HCT116 (cell line): ENCODE data around the gene SRGAP3. TPM values are rescaled to one million over a fixed set of nuclear protein-coding genes. Genes with fewer than 3 reads are reported as not detected.

Source experiments
- ATAC-seq: fragments of 200-7000 bp; cut with Tn5 transposase; 2 replicates; pipeline ENCODE4 v1.9.1; 2020; ENCODE audit warnings: mild to moderate bottlenecking, moderate library complexity
- BruUV-seq: library from RNA; stranded (reverse); fragments of 400-500 nt; replicated peaks from 2 replicates; lab custom pipeline; 2021; lab: Mats Ljungman, UMichigan
- CTCF ChIA-PET: fragments of 300-600 bp; sonication (Branson Sonifier 250); formaldehyde crosslinking; loops from one replicate; lab custom pipeline; 2021; ENCODE audit warnings: antibody characterized with exemption; lab: Charles Lee
- POLR2A ChIA-PET: fragments of 300-600, 350-600 bp; sonication (Branson Sonifier 250); formaldehyde crosslinking; loops from one replicate; lab custom pipeline; 2021; ENCODE audit warnings: antibody characterized with exemption; lab: Charles Lee
- RAD21 ChIA-PET, 2 experiments: fragments of 300-600 bp; sonication (Branson Sonifier 250); formaldehyde crosslinking; loops; one replicate each; lab custom pipeline; 2023; ENCODE audit warnings: low total read pairs in 2 of 2; ENCODE audit not compliant: uncharacterized antibody in 2 of 2, unreplicated experiment in 2 of 2, low non-redundant PET in 1 of 2; lab: Charles Lee
- DNase-seq: peaks from one replicate; pipeline ENCODE4 v3.0.0-alpha.2; 2010; ENCODE audit warnings: low read depth, low spot score
- H2AFZ ChIP-seq: fragments of 200-600 bp; shearing (Covaris generic), sonication (generic); 2 replicates; pipeline ENCODE4 v1.6.1; 2017; ENCODE audit warnings: low read depth, mixed run types, mixed read lengths, antibody characterized with exemption, low read length; ENCODE audit not compliant: poor library complexity, severe bottlenecking
- H3K27ac ChIP-seq: 2 replicates; pipeline ENCODE4 v1.5.1; 2012; ENCODE audit warnings: low read depth, low read length
- H3K27me3 ChIP-seq: fragments of 200-600 bp; sonication (generic); 2 replicates; pipeline ENCODE4 v1.6.1; 2016; ENCODE audit warnings: mixed run types, low read length, mixed read lengths; ENCODE audit not compliant: insufficient read depth
- H3K36me3 ChIP-seq, 2 experiments: fragments of 200-500 bp in 1 of 2; fragments of 200-600 bp in 1 of 2; sonication (Bioruptor generic) in 1 of 2; sonication (generic) in 1 of 2; 2 replicates each; pipeline versions ENCODE4 v1.5.1 to v1.6.1; 2014 to 2016; ENCODE audit warnings: low read length in 2 of 2, inconsistent platforms in 1 of 2, mixed read lengths in 1 of 2, mixed run types in 1 of 2; ENCODE audit not compliant: insufficient read depth in 2 of 2, control insufficient read depth in 1 of 2
- H3K4me1 ChIP-seq, 2 experiments: fragments of 200-600 bp in 1 of 2; sonication (generic) in 1 of 2; 2 replicates each; pipeline versions ENCODE4 v1.5.1 to v1.6.1; 2012 to 2017; ENCODE audit warnings: low read length in 2 of 2, inconsistent platforms in 1 of 2, mild to moderate bottlenecking in 1 of 2, mixed read lengths in 1 of 2, mixed run types in 1 of 2, moderate library complexity in 1 of 2; ENCODE audit not compliant: insufficient read depth in 2 of 2, control insufficient read depth in 1 of 2
- H3K4me2 ChIP-seq: fragments of 200-600 bp; sonication (generic); 2 replicates; pipeline ENCODE4 v1.6.1; 2017; ENCODE audit warnings: mixed run types, low read length, mixed read lengths
- H3K4me3 ChIP-seq, 2 experiments: fragments of 200-600 bp in 1 of 2; sonication (generic) in 1 of 2; replicated peaks in 1 of 2; 2 replicates each; pipeline ENCODE4 v1.5.1; 2011 to 2016; ENCODE audit warnings: low read length in 2 of 2, control low read depth in 1 of 2, low read depth in 1 of 2, mild to moderate bottlenecking in 1 of 2, mixed read lengths in 1 of 2, mixed run types in 1 of 2
- H3K79me2 ChIP-seq: fragments of 200-600 bp; sonication (generic); 2 replicates; pipeline ENCODE4 v1.6.1; 2017; ENCODE audit warnings: mild to moderate bottlenecking, mixed run types, low read length, moderate library complexity, mixed read lengths; ENCODE audit not compliant: insufficient read depth
- H3K9ac ChIP-seq: fragments of 200-600 bp; sonication (generic); 2 replicates; pipeline ENCODE4 v1.6.1; 2016; ENCODE audit warnings: low read length, mixed read lengths
- H3K9me2 ChIP-seq: fragments of 200-600 bp; sonication (generic), shearing (Covaris generic); 2 replicates; pipeline ENCODE4 v1.6.1; 2017; ENCODE audit warnings: mixed run types, mild to moderate bottlenecking, moderate library complexity; ENCODE audit not compliant: insufficient read depth
- H3K9me3 ChIP-seq, 2 experiments: fragments of 200-500 bp in 1 of 2; fragments of 200-600 bp in 1 of 2; sonication (Bioruptor generic) in 1 of 2; sonication (generic) in 1 of 2; 2 replicates each; pipeline ENCODE4 v1.6.1; 2014 to 2017; ENCODE audit warnings: low read length in 2 of 2, mixed read lengths in 2 of 2, inconsistent platforms in 1 of 2, low read depth in 1 of 2, mild to moderate bottlenecking in 1 of 2, mixed run types in 1 of 2, moderate library complexity in 1 of 2; ENCODE audit not compliant: control insufficient read depth in 1 of 2, insufficient read depth in 1 of 2
- H4K20me1 ChIP-seq: fragments of 200-600 bp; sonication (generic), shearing (Covaris generic); 2 replicates; pipeline ENCODE4 v1.6.1; 2017; ENCODE audit warnings: mixed run types, mild to moderate bottlenecking, moderate library complexity; ENCODE audit not compliant: insufficient read depth
- CBX3 ChIP-seq: IDR thresholded peaks from 2 replicates; pipeline ENCODE4 v1.6.1; 2012; ENCODE audit warnings: low read depth
- EGR1 ChIP-seq: IDR thresholded peaks from 2 replicates; pipeline ENCODE4 v1.6.1; 2012; ENCODE audit warnings: low read depth
- FOSL1 ChIP-seq: IDR thresholded peaks from 2 replicates; pipeline ENCODE4 v1.6.1; 2012; ENCODE audit warnings: low read depth
- RAD21 ChIP-seq: IDR thresholded peaks from 2 replicates; pipeline ENCODE4 v1.6.1; 2012; ENCODE audit warnings: low read depth, mild to moderate bottlenecking
- REST ChIP-seq: IDR thresholded peaks from 2 replicates; pipeline ENCODE4 v1.6.1; 2012; ENCODE audit warnings: low read depth
- intact Hi-C: fragments of 100-400 bp; cut with micrococcal nuclease; formaldehyde crosslinking; loops from 2 replicates; pipeline ENCODE4 v1.10.0; 2022
- total RNA-seq: library from RNA; stranded (reverse); gene quantifications from one replicate; pipeline ENCODE4 v1.2.1, GENCODE V29; 2021; ENCODE audit not compliant: unreplicated experiment
- TF ChIP-seq, protein P1 (sequence below): IDR thresholded peaks from 2 replicates; pipeline ENCODE4 v1.6.1; 2011; ENCODE audit warnings: mild to moderate bottlenecking, low read length, moderate library complexity; ENCODE audit not compliant: insufficient replicate concordance; ENCODE audit errors: extremely low read depth
- TF ChIP-seq, protein P2 (sequence below), 3 experiments: fragments of 200-600 bp in 1 of 3; sonication (generic) in 1 of 3; IDR thresholded peaks in 2 of 3; conservative IDR thresholded peaks in 1 of 3; 2 replicates each; pipeline ENCODE4 v1.5.1; 2012 to 2017; ENCODE audit warnings: low read depth in 2 of 3, low read length in 2 of 3, antibody characterized with exemption in 1 of 3, borderline replicate concordance in 1 of 3, control low read depth in 1 of 3, mild to moderate bottlenecking in 1 of 3, mixed read lengths in 1 of 3, mixed run types in 1 of 3, moderate library complexity in 1 of 3; ENCODE audit not compliant: insufficient read depth in 1 of 3

Gene SRGAP3
- total RNA-seq, 1 experiment from 2014 or later: 8.3 TPM

GRCh38 chr3:8987226-8987625 lies 262.2 kb downstream of the SRGAP3 start:
- no peak for ATAC-seq
- H3K27me3 ChIP-seq: no peaks in the 10 kb centered on the region
- TF ChIP-seq REST (no peak), EGR1 (no peak), CBX3 (no peak), RAD21 (no peak), FOSL1 (no peak)
- TF ChIP-seq, protein P1, sequence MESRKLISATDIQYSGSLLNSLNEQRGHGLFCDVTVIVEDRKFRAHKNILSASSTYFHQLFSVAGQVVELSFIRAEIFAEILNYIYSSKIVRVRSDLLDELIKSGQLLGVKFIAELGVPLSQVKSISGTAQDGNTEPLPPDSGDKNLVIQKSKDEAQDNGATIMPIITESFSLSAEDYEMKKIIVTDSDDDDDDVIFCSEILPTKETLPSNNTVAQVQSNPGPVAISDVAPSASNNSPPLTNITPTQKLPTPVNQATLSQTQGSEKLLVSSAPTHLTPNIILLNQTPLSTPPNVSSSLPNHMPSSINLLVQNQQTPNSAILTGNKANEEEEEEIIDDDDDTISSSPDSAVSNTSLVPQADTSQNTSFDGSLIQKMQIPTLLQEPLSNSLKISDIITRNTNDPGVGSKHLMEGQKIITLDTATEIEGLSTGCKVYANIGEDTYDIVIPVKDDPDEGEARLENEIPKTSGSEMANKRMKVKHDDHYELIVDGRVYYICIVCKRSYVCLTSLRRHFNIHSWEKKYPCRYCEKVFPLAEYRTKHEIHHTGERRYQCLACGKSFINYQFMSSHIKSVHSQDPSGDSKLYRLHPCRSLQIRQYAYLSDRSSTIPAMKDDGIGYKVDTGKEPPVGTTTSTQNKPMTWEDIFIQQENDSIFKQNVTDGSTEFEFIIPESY: no peak
- TF ChIP-seq, protein P2, sequence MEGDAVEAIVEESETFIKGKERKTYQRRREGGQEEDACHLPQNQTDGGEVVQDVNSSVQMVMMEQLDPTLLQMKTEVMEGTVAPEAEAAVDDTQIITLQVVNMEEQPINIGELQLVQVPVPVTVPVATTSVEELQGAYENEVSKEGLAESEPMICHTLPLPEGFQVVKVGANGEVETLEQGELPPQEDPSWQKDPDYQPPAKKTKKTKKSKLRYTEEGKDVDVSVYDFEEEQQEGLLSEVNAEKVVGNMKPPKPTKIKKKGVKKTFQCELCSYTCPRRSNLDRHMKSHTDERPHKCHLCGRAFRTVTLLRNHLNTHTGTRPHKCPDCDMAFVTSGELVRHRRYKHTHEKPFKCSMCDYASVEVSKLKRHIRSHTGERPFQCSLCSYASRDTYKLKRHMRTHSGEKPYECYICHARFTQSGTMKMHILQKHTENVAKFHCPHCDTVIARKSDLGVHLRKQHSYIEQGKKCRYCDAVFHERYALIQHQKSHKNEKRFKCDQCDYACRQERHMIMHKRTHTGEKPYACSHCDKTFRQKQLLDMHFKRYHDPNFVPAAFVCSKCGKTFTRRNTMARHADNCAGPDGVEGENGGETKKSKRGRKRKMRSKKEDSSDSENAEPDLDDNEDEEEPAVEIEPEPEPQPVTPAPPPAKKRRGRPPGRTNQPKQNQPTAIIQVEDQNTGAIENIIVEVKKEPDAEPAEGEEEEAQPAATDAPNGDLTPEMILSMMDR (IDR thresholded peaks at IDR 0.05 in 2 of 3, conservative IDR thresholded peaks at IDR 0.05 in 1 of 3; ENCODE audit: borderline replicate concordance in 1 of 3, insufficient read depth in 1 of 3, low read depth in 2 of 3, low read length in 2 of 3): no peak
- 0 out of 4 replicates have a peak, but pooled peaks cover 0 to 3% of the 10 kb centered on the region in 2 experiments for H3K9me3 ChIP-seq
- no peak overlapping the region for H3K4me3 ChIP-seq
- H3K4me1 ChIP-seq: no peaks in the 10 kb centered on the region
- ChIA-PET CTCF (interaction anchor here (1.0 to 3.6 kb wide), 8 partner anchors 9 to 317 kb away, joined by 3 to 26 read pairs (median 5); no protein-coding TSS in a partner anchor), RAD21 (interaction anchor here in 1 of 2 experiments (1.2 kb wide), 1 partner anchor 315 kb away, joined by 10 read pairs; no protein-coding TSS in a partner anchor), POLR2A (interaction anchor here (1.2 to 1.6 kb wide), 2 partner anchors 315 to 410 kb away, joined by 3 to 6 read pairs; no protein-coding TSS in a partner anchor)
- intact Hi-C loops: no loop called here
- BruUV-seq: no TSS peak
- H3K9me2 ChIP-seq: no peaks in the 10 kb centered on the region
- no peaks in the 10 kb centered on the region for H4K20me1 ChIP-seq
- no peak overlapping the region for H3K9ac ChIP-seq
- no peak overlapping the region for H2AFZ ChIP-seq
- no peaks in the 10 kb centered on the region for H3K79me2 ChIP-seq
- no peak overlapping the region for H3K4me2 ChIP-seq
- no peak for DNase-seq
- no peak overlapping the region for H3K27ac ChIP-seq
- no peaks in the 10 kb centered on the region for H3K36me3 ChIP-seq
